ENCODE data around the gene CARD11.

CARD11 gene

GRCh38 chr7:2981103-2981480 is 62.6 kb downstream of the CARD11 start:
- no peak for DNase-seq (ENCODE audit: low read depth)

GRCh38 chr7:2980401-2981102 is 63.1 kb downstream of the CARD11 start:
- no peak for DNase-seq (ENCODE audit: low read depth)

- no peak for DNase-seq (ENCODE audit: low read depth)
Measured at GRCh38 chr7:2979951-2980350, 63.7 kb downstream of the CARD11 start.

GRCh38 chr7:2979201-2979631 is 64.5 kb downstream of the CARD11 start:
- no peak for DNase-seq (ENCODE audit: low read depth)

GRCh38 chr7:2978408-2978807 is 65.3 kb downstream of the CARD11 start:
- DNase-seq (ENCODE audit: low read depth) = peak; percentile 71

- DNase-seq (ENCODE audit: low read depth) = no peak
Measured at GRCh38 chr7:2975821-2976371, 67.8 kb downstream of the CARD11 start.

- DNase-seq (ENCODE audit: low read depth) = no peak
Measured at GRCh38 chr7:2974093-2974819, 69.4 kb downstream of the CARD11 start.

- DNase-seq (ENCODE audit: low read depth) = no peak
Measured at GRCh38 chr7:2972835-2973161, 70.9 kb downstream of the CARD11 start.

- no peak for DNase-seq (ENCODE audit: low read depth)
Measured at GRCh38 chr7:2971914-2972834, 71.5 kb downstream of the CARD11 start.

GRCh38 chr7:2970861-2971260 is 72.8 kb downstream of the CARD11 start:
- DNase-seq (ENCODE audit: low read depth) = no peak

- no peak for DNase-seq (ENCODE audit: low read depth)
Measured at GRCh38 chr7:2970307-2970664, 73.4 kb downstream of the CARD11 start.

- no peak for DNase-seq (ENCODE audit: low read depth)
Measured at GRCh38 chr7:2969398-2970306, 74.0 kb downstream of the CARD11 start.

- no peak for DNase-seq (ENCODE audit: low read depth)
Measured at GRCh38 chr7:2968616-2969397, 74.9 kb downstream of the CARD11 start.

GRCh38 chr7:2968176-2968575 is 75.5 kb downstream of the CARD11 start:
- DNase-seq (ENCODE audit: low read depth) = no peak

GRCh38 chr7:2967705-2968104 is 76.0 kb downstream of the CARD11 start:
- DNase-seq (ENCODE audit: low read depth) = no peak

GRCh38 chr7:2967253-2967652 is 76.4 kb downstream of the CARD11 start:
- no peak for DNase-seq (ENCODE audit: low read depth)

- DNase-seq (ENCODE audit: low read depth) = no peak
Measured at GRCh38 chr7:2966466-2967078, 77.1 kb downstream of the CARD11 start.

GRCh38 chr7:2965745-2966270 is 77.9 kb downstream of the CARD11 start:
- no peak for DNase-seq (ENCODE audit: low read depth)

- no peak for DNase-seq (ENCODE audit: low read depth)
Measured at GRCh38 chr7:2965301-2965700, 78.4 kb downstream of the CARD11 start.

- no peak for DNase-seq (ENCODE audit: low read depth)
Measured at GRCh38 chr7:2964208-2964607, 79.5 kb downstream of the CARD11 start.

All from stimulated activated CD8-positive, alpha-beta memory T cell treated with anti-CD3 and anti-CD28 coated beads, Interleukin-12 subunit alpha, Interleukin-12 subunit beta, amount 100 ng/mL, for 4 hours (primary cell).